ENCODE results near the gene ERMP1.

DNA sequence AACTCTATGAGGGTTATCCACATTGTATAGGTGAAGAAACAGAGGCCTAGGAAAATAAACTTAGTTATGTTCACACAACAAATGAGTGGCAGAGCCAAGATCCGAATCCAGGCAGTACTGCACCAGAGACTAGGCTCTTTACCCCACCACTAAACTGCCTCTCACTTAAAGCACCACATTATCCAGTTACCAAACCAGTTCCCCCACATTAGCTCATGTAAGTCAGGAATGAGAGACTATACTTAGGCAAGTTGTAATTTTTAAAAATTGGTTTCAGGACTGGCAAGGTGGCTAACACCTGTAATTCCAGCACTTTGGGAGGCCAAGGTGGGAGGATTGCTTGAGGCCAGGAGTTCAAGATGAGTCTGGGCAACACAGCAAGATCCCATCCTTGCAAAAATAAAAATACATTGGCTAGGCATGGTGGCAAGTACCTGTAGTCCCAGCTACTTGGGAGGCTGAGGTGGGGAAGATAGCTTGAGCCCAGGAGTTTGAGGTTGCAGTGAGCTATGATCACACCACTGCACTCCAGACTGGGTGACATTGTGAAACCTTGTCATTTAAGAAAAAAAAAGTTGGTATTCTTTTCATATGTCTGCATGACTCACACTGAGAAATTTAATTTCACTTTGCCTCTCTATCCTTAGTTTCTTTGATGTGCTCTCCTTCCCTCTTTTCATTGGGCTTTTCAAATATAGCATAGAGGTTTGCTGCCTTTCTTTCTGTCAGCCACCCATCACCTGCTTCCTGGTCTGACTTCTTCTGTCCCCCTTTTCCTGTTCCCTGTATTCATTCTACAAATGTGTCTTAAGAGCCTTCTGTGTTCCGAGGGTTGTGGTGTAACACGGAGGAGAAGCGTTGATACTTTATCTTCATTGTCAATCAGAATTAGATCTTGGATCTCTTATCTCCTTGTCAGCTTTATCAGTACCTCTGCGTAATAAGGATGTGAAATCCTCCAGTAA, 64.7 kb downstream of the ERMP1 start:
- TF ChIP-seq CTCF (conservative IDR thresholded peaks at IDR 0.05; ENCODE audit: low read depth, low read length) (no peak), EZH2 (IDR thresholded peaks at IDR 0.05; ENCODE audit: low read length, unreplicated experiment) (no peak), EZH2phosphoT487 (IDR thresholded peaks at IDR 0.05; ENCODE audit: borderline replicate concordance, low read length) (no peak)

Data from PC-3 (cell line).